BJ (cell line): ENCODE measurements around the gene ASTN1. TPM values are rescaled to one million over a fixed set of nuclear protein-coding genes. Genes with fewer than 3 reads are reported as not detected.

Source experiments
- CTCF ChIA-PET: fragments of 350-600 bp; formaldehyde crosslinking; extraction: SDS; loops from one replicate; lab custom pipeline; 2021; ENCODE audit warnings: antibody characterized with exemption, inconsistent platforms; lab: Yijun Ruan, JAX
- POLR2A ChIA-PET: fragments of 300-600 bp; sonication (Branson Sonifier 250); formaldehyde crosslinking; extraction: SDS; loops from one replicate; lab custom pipeline; 2021; ENCODE audit warnings: antibody characterized with exemption; lab: Charles Lee
- DNase-seq: peaks from one replicate; pipeline ENCODE4 v3.0.0-alpha.2; 2011; ENCODE audit warnings: low read depth
- H3K27me3 ChIP-seq: 2 replicates; pipeline ENCODE4 v1.6.0; 2011; ENCODE audit warnings: low read length; ENCODE audit not compliant: control insufficient read depth, insufficient read depth
- H3K36me3 ChIP-seq: 2 replicates; pipeline ENCODE4 v1.5.1; 2011; ENCODE audit warnings: low read length; ENCODE audit not compliant: control insufficient read depth, insufficient read depth
- H3K4me3 ChIP-seq: 2 replicates; pipeline ENCODE4 v1.5.1; 2011; ENCODE audit warnings: low read depth, mild to moderate bottlenecking, control low read depth, low read length
- CTCF ChIP-seq: IDR thresholded peaks from 2 replicates; pipeline ENCODE4 v1.5.1; 2011; ENCODE audit warnings: low read depth, mild to moderate bottlenecking, control low read depth, inconsistent platforms, low read length, moderate library complexity; ENCODE audit not compliant: insufficient read depth
- polyA plus RNA-seq: library from polyadenylated mRNA; depleted of rRNA; stranded (reverse); fragments of >200 nt; gene quantifications from 2 replicates; pipeline ENCODE4 v1.2.3, GENCODE V29; 2011

Gene ASTN1
- polyA plus RNA-seq, 1 experiment: 0.09 TPM

GRCh38 chr1:176837708-176838107 is 326.8 kb downstream of the ASTN1 start:
- DNase-seq: no peak
- TF ChIP-seq CTCF: no peak
- no peaks in the 10 kb centered on the region for H3K36me3 ChIP-seq
- POLR2A ChIA-PET: no interaction called here
- CTCF ChIA-PET: interaction anchor here (0.6 to 0.7 kb wide), 2 partner anchors 11 to 1090 kb away, joined by 3 to 4 read pairs; no protein-coding TSS in a partner anchor
- no peaks in the 10 kb centered on the region for H3K27me3 ChIP-seq
- no peak overlapping the region for H3K4me3 ChIP-seq

GRCh38 chr1:176831150-176831549 is 333.4 kb downstream of the ASTN1 start:
- DNase-seq: no peak
- H3K36me3 ChIP-seq: no peaks in the 10 kb centered on the region
- CTCF ChIA-PET: no interaction called here
- TF ChIP-seq CTCF: no peak
- H3K4me3 ChIP-seq: no peak overlapping the region
- POLR2A ChIA-PET: no interaction called here
- H3K27me3 ChIP-seq: no peaks in the 10 kb centered on the region

- ChIA-PET CTCF (interaction anchor here (1.2 kb wide), 1 partner anchor 270 kb away, joined by 3 read pairs; no protein-coding TSS in a partner anchor), POLR2A (no interaction called here)
- H3K36me3 ChIP-seq: no peaks in the 10 kb centered on the region
- no peaks in the 10 kb centered on the region for H3K27me3 ChIP-seq
- no peak for TF ChIP-seq CTCF
- H3K4me3 ChIP-seq: no peak overlapping the region
- no peak for DNase-seq
Observed at GRCh38 chr1:176829261-176829660, 335.3 kb downstream of the ASTN1 start.

- ChIA-PET CTCF (interaction anchor here (0.6 kb wide), 1 partner anchor 11 kb away, joined by 3 read pairs; no protein-coding TSS in a partner anchor), POLR2A (no interaction called here)
- TF ChIP-seq CTCF: no peak
- Histone ChIP-seq H3K4me3 (no peak overlapping the region), H3K27me3 (no peaks in the 10 kb centered on the region), H3K36me3 (no peaks in the 10 kb centered on the region)
- DNase-seq: no peak
Observed at GRCh38 chr1:176826265-176826664, 338.2 kb downstream of the ASTN1 start.

GRCh38 chr1:176820391-176821031 is 344.0 kb downstream of the ASTN1 start:
- no peak for TF ChIP-seq CTCF
- DNase-seq: no peak
- H3K4me3 ChIP-seq: no peak overlapping the region
- CTCF ChIA-PET: interaction anchor here (1.2 kb wide), 1 partner anchor 259 kb away, joined by 3 read pairs; no protein-coding TSS in a partner anchor
- H3K27me3 ChIP-seq: no peaks in the 10 kb centered on the region
- POLR2A ChIA-PET: no interaction called here
- H3K36me3 ChIP-seq: no peaks in the 10 kb centered on the region
